Measurements from ENCODE around the gene ZNF296. TPM values are rescaled to one million over a fixed set of nuclear protein-coding genes. Genes with fewer than 3 reads are reported as not detected.

Gene ZNF296
- total and polyA plus RNA-seq, 2 experiments from 2014 or later: 13.4 to 16.5 TPM

- H3K79me2 ChIP-seq (replicated peaks; ENCODE audit: insufficient read depth): peaks cover 60% of the 10 kb centered on the region
- no peaks in the 10 kb centered on the region; the same call in 1 of the 2 replicates for H3K36me3 ChIP-seq (ENCODE audit: insufficient read depth)
- peak within 1 kb of the TSS; percentile 99 for H3K27ac ChIP-seq (ENCODE audit: low read depth)
Observed at GRCh38 chr19:45079063-45079910, 3.0 kb upstream of the ZNF296 start, which contains the start of gene GEMIN7. Gene GEMIN7, plus strand, starts transcription at chr19:45079260. Its CDS starts 10,855 bp downstream, at chr19:45090115.

GRCh38 chr19:45078390-45079062, 2.2 kb upstream of the ZNF296 start:
- H3K4me1 Mint-ChIP-seq: peaks cover 45% of the 10 kb centered on the region
- peak overlapping the region; percentile 98 for H3K4me3 Mint-ChIP-seq
- peaks cover 38% of the 10 kb centered on the region for H3F3A ChIP-seq (replicated peaks; ENCODE audit: low read depth)
- H3K36me3 Mint-ChIP-seq (ENCODE audit: low read depth): peaks cover 26% of the 10 kb centered on the region
- H3K27ac Mint-ChIP-seq: peak overlapping the region; percentile 44; the same call in 1 of the 2 replicates
- H3K27me3 ChIP-seq (ENCODE audit: insufficient read depth): no peaks in the 10 kb centered on the region
- peaks cover 14% of the 10 kb centered on the region for H3K27me3 Mint-ChIP-seq (ENCODE audit: insufficient read depth, low read depth, poor library complexity)
- no peak for ATAC-seq
- no peaks in the 10 kb centered on the region for H3K9me2 ChIP-seq (ENCODE audit: insufficient read depth)
- H3K36me3 ChIP-seq (ENCODE audit: insufficient read depth): no peaks in the 10 kb centered on the region; the same call in 1 of the 2 replicates
- H4K20me1 ChIP-seq (replicated peaks; ENCODE audit: insufficient read depth): peaks cover 17% of the 10 kb centered on the region; the same call in 1 of the 2 replicates
- peaks cover 2% of the 10 kb centered on the region; the same call in 1 of the 3 replicates for H3K9me3 Mint-ChIP-seq
- peaks cover 51% of the 10 kb centered on the region for H3K4me1 ChIP-seq (ENCODE audit: insufficient read depth)
- H3K4me3 ChIP-seq: peak overlapping the region; percentile 85
- no peak overlapping the region for H2AFZ ChIP-seq
- peaks cover 63% of the 10 kb centered on the region for H3K79me2 ChIP-seq (replicated peaks; ENCODE audit: insufficient read depth)
- no peak for DNase-seq (ENCODE audit: low spot score)
- H3K4me2 ChIP-seq: peak overlapping the region; percentile 98
- H3K27ac ChIP-seq (ENCODE audit: low read depth): peak overlapping the region; percentile 91
- TF ChIP-seq, protein P1, sequence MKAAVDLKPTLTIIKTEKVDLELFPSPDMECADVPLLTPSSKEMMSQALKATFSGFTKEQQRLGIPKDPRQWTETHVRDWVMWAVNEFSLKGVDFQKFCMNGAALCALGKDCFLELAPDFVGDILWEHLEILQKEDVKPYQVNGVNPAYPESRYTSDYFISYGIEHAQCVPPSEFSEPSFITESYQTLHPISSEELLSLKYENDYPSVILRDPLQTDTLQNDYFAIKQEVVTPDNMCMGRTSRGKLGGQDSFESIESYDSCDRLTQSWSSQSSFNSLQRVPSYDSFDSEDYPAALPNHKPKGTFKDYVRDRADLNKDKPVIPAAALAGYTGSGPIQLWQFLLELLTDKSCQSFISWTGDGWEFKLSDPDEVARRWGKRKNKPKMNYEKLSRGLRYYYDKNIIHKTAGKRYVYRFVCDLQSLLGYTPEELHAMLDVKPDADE (IDR thresholded peaks at IDR 0.05): no peak
- TF ChIP-seq, protein P2, sequence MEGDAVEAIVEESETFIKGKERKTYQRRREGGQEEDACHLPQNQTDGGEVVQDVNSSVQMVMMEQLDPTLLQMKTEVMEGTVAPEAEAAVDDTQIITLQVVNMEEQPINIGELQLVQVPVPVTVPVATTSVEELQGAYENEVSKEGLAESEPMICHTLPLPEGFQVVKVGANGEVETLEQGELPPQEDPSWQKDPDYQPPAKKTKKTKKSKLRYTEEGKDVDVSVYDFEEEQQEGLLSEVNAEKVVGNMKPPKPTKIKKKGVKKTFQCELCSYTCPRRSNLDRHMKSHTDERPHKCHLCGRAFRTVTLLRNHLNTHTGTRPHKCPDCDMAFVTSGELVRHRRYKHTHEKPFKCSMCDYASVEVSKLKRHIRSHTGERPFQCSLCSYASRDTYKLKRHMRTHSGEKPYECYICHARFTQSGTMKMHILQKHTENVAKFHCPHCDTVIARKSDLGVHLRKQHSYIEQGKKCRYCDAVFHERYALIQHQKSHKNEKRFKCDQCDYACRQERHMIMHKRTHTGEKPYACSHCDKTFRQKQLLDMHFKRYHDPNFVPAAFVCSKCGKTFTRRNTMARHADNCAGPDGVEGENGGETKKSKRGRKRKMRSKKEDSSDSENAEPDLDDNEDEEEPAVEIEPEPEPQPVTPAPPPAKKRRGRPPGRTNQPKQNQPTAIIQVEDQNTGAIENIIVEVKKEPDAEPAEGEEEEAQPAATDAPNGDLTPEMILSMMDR (conservative IDR thresholded peaks at IDR 0.05; ENCODE audit: low read depth in 2 of 2): no peak
- TF ChIP-seq NANOG (IDR thresholded peaks at IDR 0.05; ENCODE audit: borderline replicate concordance) (no peak), EZH2 (IDR thresholded peaks at IDR 0.05; ENCODE audit: low read depth, unreplicated experiment) (no peak), ZNF114 (CRISPR knock-in tag; IDR thresholded peaks at IDR 0.05) (no peak), ZNF331 (CRISPR knock-in tag; IDR thresholded peaks at IDR 0.05; ENCODE audit: low read depth) (no peak), STAT1 (IDR thresholded peaks at IDR 0.05; ENCODE audit: unreplicated experiment) (no peak), EZH2phosphoT487 (IDR thresholded peaks at IDR 0.05; ENCODE audit: unreplicated experiment) (no peak)
- TF ChIP-seq, protein P3, sequence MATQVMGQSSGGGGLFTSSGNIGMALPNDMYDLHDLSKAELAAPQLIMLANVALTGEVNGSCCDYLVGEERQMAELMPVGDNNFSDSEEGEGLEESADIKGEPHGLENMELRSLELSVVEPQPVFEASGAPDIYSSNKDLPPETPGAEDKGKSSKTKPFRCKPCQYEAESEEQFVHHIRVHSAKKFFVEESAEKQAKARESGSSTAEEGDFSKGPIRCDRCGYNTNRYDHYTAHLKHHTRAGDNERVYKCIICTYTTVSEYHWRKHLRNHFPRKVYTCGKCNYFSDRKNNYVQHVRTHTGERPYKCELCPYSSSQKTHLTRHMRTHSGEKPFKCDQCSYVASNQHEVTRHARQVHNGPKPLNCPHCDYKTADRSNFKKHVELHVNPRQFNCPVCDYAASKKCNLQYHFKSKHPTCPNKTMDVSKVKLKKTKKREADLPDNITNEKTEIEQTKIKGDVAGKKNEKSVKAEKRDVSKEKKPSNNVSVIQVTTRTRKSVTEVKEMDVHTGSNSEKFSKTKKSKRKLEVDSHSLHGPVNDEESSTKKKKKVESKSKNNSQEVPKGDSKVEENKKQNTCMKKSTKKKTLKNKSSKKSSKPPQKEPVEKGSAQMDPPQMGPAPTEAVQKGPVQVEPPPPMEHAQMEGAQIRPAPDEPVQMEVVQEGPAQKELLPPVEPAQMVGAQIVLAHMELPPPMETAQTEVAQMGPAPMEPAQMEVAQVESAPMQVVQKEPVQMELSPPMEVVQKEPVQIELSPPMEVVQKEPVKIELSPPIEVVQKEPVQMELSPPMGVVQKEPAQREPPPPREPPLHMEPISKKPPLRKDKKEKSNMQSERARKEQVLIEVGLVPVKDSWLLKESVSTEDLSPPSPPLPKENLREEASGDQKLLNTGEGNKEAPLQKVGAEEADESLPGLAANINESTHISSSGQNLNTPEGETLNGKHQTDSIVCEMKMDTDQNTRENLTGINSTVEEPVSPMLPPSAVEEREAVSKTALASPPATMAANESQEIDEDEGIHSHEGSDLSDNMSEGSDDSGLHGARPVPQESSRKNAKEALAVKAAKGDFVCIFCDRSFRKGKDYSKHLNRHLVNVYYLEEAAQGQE (IDR thresholded peaks at IDR 0.05; ENCODE audit: unreplicated experiment): no peak

More at GRCh38 chr19:45079063-45079910, 3.0 kb upstream of the ZNF296 start, which contains the start of gene GEMIN7:
- peaks cover 14% of the 10 kb centered on the region for H3K27me3 Mint-ChIP-seq (ENCODE audit: insufficient read depth, low read depth, poor library complexity)
- Histone ChIP-seq H3F3A (replicated peaks; ENCODE audit: low read depth) (peaks cover 38% of the 10 kb centered on the region), H3K27me3 (ENCODE audit: insufficient read depth) (no peaks in the 10 kb centered on the region), H2AFZ (no peak within 1 kb of the TSS; the same call in 1 of the 2 replicates), H3K4me3 (peak within 1 kb of the TSS; percentile 85), H3K4me2 (peak within 1 kb of the TSS; percentile 98), H3K9me2 (ENCODE audit: insufficient read depth) (no peaks in the 10 kb centered on the region), H3K4me1 (ENCODE audit: insufficient read depth) (peaks cover 49% of the 10 kb centered on the region), H4K20me1 (replicated peaks; ENCODE audit: insufficient read depth) (peaks cover 14% of the 10 kb centered on the region; the same call in 1 of the 2 replicates)
- TF ChIP-seq NANOG (IDR thresholded peaks at IDR 0.05; ENCODE audit: borderline replicate concordance) (0 out of 2 replicates have a peak, but pooled peaks have one; percentile 11), CREB1 (CRISPR knock-in tag; IDR thresholded peaks at IDR 0.05; ENCODE audit: low read depth) (peak; percentile 80), POLR2AphosphoS5 (IDR thresholded peaks at IDR 0.05; ENCODE audit: low read depth) (peak; percentile 62), ZNF331 (CRISPR knock-in tag; IDR thresholded peaks at IDR 0.05; ENCODE audit: low read depth) (no peak)
- TF ChIP-seq, protein P1 (IDR thresholded peaks at IDR 0.05): peak; percentile 42; the same call in 1 of the 2 replicates
- H3K4me1 Mint-ChIP-seq: peaks cover 45% of the 10 kb centered on the region
- peak within 1 kb of the TSS; percentile 99 for H3K27ac Mint-ChIP-seq
- peaks cover 2% of the 10 kb centered on the region; the same call in 1 of the 3 replicates for H3K9me3 Mint-ChIP-seq
- DNase-seq (ENCODE audit: low spot score): peak; percentile 93
- H3K4me3 Mint-ChIP-seq: peak within 1 kb of the TSS; percentile 98
- ATAC-seq: peak; percentile 52
- peaks cover 26% of the 10 kb centered on the region for H3K36me3 Mint-ChIP-seq (ENCODE audit: low read depth)

Data from GM23338 (cell line).